ENCODE data around the gene BROX. TPM values are rescaled to one million over a fixed set of nuclear protein-coding genes. Genes with fewer than 3 reads are reported as not detected.

BROX gene
- total RNA-seq, 1 experiment from 2014 or later, result 44.9 TPM

DNA sequence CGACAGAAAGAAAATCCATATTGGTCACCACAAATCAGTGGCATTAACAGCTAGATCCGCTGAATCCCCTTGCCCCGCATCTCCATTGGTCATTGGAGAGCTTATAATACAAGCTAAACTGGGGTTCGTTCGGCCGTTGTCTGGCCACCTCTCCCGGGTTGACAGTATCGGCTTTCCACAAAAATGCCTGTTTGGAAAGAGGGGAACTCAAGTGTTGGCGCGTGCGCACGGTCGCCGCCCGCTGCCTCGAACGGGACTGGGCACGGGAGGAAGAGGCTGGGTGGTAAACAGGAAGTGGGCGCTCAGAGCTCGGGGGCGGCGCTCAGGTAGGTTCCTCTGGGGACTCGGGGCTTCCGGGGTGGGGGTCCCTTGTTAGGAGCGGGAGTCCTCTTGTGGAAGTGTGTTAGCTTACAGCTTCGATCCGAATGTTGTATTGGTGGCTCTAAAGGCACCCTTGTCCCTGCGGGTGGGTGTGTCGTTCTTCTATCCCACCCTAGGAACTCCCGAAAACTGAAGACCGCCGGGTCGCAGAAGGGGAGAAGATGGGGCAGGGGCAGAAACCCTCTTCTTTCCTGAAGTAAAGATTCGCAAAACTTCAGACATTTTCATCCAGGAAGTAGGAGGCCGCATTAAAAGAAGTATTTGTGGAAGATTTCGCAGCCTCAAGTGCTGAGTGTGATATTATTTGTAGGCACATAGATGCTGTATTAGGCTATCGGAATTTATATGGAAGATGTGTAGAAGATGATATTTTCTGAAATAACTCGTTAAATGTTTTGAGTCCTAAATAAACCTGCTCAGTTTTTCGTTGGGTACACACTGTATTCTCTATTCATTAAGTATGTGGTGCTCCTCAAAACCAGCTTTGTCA is 962 bp downstream of the BROX start:
- ChIA-PET CTCF (no interaction called here), POLR2A (interaction anchor here (0.6 to 1.2 kb wide), 3 partner anchors 10 to 248 kb away, joined by 3 to 4 read pairs (median 4); no protein-coding TSS in a partner anchor), RAD21 (ENCODE audit: low non-redundant PET in 1 of 2, low total read pairs in 2 of 2, uncharacterized antibody in 2 of 2, unreplicated experiment in 2 of 2) (interaction anchor here in 1 of 2 experiments (0.6 kb wide), 1 partner anchor 980 kb away, joined by 3 read pairs; no protein-coding TSS in a partner anchor)
- Histone ChIP-seq H3K36me3 (ENCODE audit: control insufficient read depth in 1 of 2, insufficient read depth in 2 of 2, low read length in 2 of 2) (peaks cover 0 to 2% of the 10 kb centered on the region in 2 experiments; a peak in 1 of 4 replicates), H3K4me2 (ENCODE audit: low read length) (peak overlapping the region; percentile 79), H3K9me3 (ENCODE audit: control insufficient read depth in 1 of 2, insufficient read depth in 1 of 2, low read depth in 1 of 2, low read length in 2 of 2) (no peaks in the 10 kb centered on the region), H3K27ac (ENCODE audit: low read depth, low read length) (peak overlapping the region; percentile 84), H3K27me3 (ENCODE audit: insufficient read depth, low read length) (no peaks in the 10 kb centered on the region), H3K4me1 (ENCODE audit: control insufficient read depth in 1 of 2, insufficient read depth in 2 of 2, low read length in 2 of 2) (peaks cover 0 to 12% of the 10 kb centered on the region in 2 experiments; a peak in 2 of 4 replicates), H3K4me3 (replicated peaks in 1 of 2; ENCODE audit: low read depth in 1 of 2, low read length in 2 of 2) (peak overlapping the region; percentile 73 to 96), H3K79me2 (ENCODE audit: insufficient read depth, low read length) (peaks cover 51% of the 10 kb centered on the region), H3K9ac (ENCODE audit: low read length) (peak overlapping the region; percentile 75), H2AFZ (ENCODE audit: low read depth, low read length, poor library complexity, severe bottlenecking) (peak overlapping the region; percentile 61), H3K9me2 (ENCODE audit: insufficient read depth) (no peaks in the 10 kb centered on the region), H4K20me1 (ENCODE audit: insufficient read depth) (no peaks in the 10 kb centered on the region)
- intact Hi-C loops (cut with micrococcal nuclease), result loop anchor here (5.0 kb wide), 1 partner anchor 71 kb away; no protein-coding TSS in a partner anchor
- TSS peak; percentile 56 for BruUV-seq (replicated peaks)
- ATAC-seq, result peak; percentile 75
- peak; percentile 90 for DNase-seq (ENCODE audit: low read depth, low spot score)
- TF ChIP-seq SP1 (IDR thresholded peaks at IDR 0.05; ENCODE audit: low read depth) (peak; percentile 87), POLR2AphosphoS5 (IDR thresholded peaks at IDR 0.05; ENCODE audit: low read depth, low read length) (peak; percentile 68), SIN3A (IDR thresholded peaks at IDR 0.05; ENCODE audit: low read depth) (peak; percentile 36; the same call in 1 of the 2 replicates), ZNF274 (IDR thresholded peaks at IDR 0.05; ENCODE audit: low read depth, low read length) (no peak), EGR1 (IDR thresholded peaks at IDR 0.05; ENCODE audit: low read depth) (peak; percentile 71), SRF (IDR thresholded peaks at IDR 0.05; ENCODE audit: low read depth) (peak; percentile 92), ELF1 (IDR thresholded peaks at IDR 0.05; ENCODE audit: borderline replicate concordance, low read depth) (peak; percentile 77), CBX3 (IDR thresholded peaks at IDR 0.05; ENCODE audit: low read depth) (no peak; the same call in 1 of the 2 replicates), ZFX (IDR thresholded peaks at IDR 0.05) (no peak), POLR2A (IDR thresholded peaks at IDR 0.05; ENCODE audit: borderline replicate concordance, extremely low read depth, insufficient read depth, insufficient read length) (peak; percentile 82), YY1 (IDR thresholded peaks at IDR 0.05; ENCODE audit: extremely low read depth, insufficient replicate concordance, low read depth, low read length) (peak; percentile 82), EZH2phosphoT487 (IDR thresholded peaks at IDR 0.05; ENCODE audit: borderline replicate concordance) (no peak)
- TF ChIP-seq, protein P1, sequence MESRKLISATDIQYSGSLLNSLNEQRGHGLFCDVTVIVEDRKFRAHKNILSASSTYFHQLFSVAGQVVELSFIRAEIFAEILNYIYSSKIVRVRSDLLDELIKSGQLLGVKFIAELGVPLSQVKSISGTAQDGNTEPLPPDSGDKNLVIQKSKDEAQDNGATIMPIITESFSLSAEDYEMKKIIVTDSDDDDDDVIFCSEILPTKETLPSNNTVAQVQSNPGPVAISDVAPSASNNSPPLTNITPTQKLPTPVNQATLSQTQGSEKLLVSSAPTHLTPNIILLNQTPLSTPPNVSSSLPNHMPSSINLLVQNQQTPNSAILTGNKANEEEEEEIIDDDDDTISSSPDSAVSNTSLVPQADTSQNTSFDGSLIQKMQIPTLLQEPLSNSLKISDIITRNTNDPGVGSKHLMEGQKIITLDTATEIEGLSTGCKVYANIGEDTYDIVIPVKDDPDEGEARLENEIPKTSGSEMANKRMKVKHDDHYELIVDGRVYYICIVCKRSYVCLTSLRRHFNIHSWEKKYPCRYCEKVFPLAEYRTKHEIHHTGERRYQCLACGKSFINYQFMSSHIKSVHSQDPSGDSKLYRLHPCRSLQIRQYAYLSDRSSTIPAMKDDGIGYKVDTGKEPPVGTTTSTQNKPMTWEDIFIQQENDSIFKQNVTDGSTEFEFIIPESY (IDR thresholded peaks at IDR 0.05; ENCODE audit: extremely low read depth, insufficient replicate concordance, low read length), result peak; percentile 15

All from HCT116 (cell line).